ENCODE data around the gene FBXO17.
A peak's percentile ranks its signal among the peaks of the same experiment; 100 is the strongest.

Gene FBXO17

GRCh38 chr19:38912600-38913514 lies 62.7 kb downstream of the FBXO17 start:
- no peak for DNase-seq

DNA sequence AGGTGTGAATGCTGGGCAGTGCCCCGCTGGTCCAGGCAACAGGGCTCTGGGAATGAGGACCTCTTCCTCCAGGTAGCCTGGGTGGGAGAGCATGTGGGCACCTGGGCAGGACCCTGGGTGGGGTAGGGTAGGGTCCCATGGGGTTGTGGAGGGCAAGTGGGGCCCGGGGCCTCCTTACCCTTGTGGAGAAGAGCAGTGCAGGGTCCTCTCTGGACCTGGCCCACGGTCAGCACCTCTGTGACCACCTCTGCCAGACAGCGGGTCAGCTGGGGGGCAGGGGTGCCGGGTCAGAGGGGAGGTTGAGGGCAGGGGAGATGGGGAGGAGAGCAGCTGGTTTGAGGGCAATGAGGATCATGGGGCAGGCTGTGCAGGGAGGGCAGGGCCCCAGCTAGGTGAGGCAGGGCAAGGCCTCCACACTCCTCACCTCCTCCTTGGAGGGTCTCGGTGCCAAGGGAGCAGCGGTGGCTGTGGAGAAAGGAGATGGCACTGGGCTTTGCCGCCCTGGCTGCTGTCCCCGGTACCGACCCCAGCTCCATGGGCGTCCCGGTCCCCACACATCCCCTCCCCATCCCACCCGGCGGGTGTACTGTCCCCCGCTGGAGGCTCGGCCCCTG lies 64.0 kb downstream of the FBXO17 start:
- no peak for DNase-seq

DNA sequence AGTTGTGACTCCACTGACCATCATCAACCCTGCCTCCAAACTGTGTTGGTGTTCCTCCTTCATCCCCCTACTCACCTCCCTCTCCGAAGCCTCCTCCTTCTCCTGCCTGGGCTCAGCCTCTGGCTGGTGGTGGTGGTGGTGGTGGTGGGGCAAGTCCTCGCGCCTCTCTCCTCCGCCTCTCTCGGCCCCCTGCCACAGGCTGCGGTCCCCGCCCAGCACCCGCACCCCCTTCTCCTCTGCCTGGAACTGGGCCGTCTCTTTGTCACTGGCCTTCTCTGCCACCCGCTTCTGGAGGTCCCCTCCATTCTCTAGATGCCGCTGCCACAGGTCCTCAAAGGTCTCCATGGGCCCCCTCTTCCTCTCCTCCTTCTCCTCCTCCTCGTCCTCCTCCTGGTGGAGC lies 65.1 kb downstream of the FBXO17 start:
- DNase-seq: no peak

- DNase-seq: no peak
Measured at GRCh38 chr19:38908911-38909310, 66.6 kb downstream of the FBXO17 start.

DNA sequence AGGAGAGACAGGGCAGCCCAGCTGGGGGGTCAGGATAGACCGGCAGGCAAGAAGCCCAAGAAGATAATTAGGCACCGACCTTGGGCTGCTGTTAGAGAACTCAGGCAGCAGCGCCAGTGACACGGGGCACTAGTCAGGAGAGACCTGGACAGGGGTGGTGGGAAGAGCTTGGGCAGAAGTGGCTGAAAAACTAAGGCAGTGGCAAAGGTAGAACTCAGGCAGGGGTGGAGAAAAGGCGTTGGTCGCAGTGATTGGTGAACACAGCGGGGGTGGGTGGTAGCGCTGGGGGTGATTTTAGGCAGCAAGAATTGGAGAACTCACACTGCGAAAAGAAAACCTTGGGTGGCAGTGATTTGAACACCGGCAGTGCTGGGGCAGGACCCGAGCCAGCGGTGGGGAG lies 67.9 kb downstream of the FBXO17 start:
- no peak for DNase-seq

DNA sequence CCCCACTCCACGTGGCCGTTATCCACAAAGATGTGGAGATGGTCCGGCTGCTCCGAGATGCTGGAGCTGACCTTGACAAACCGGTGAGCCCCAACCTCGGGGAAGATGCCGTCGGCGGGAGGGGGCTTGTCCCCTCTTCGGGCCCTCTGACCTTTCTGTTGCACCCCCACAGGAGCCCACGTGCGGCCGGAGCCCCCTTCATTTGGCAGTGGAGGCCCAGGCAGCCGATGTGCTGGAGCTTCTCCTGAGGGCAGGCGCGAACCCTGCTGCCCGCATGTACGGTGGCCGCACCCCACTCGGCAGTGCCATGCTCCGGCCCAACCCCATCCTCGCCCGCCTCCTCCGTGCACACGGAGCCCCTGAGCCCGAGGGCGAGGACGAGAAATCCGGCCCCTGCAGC lies 68.3 kb downstream of the FBXO17 start:
- no peak for DNase-seq

- no peak for DNase-seq
Measured at GRCh38 chr19:38905620-38906019, 69.9 kb downstream of the FBXO17 start.

- DNase-seq: no peak
Measured at GRCh38 chr19:38904581-38905539, 70.7 kb downstream of the FBXO17 start.

DNA sequence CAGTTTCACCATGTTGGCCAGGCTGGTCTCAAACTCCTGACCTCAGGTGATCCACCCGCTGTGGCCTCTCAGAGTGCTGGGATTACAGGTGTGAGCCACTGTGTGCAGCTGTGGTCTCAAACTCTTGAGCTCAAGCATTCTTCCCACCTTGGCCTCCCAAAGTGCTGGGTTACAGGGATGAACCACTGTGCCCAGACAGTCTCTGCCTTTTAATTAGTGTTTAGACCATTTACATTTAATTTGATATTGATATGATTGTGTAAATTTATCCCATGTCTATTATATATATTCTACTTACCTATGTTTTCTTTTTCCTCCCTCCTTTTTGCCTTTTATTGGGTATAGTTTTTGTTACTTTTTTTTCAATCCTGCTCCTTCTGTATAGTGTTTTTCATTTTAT lies 73.9 kb downstream of the FBXO17 start:
- DNase-seq: no peak

DNA sequence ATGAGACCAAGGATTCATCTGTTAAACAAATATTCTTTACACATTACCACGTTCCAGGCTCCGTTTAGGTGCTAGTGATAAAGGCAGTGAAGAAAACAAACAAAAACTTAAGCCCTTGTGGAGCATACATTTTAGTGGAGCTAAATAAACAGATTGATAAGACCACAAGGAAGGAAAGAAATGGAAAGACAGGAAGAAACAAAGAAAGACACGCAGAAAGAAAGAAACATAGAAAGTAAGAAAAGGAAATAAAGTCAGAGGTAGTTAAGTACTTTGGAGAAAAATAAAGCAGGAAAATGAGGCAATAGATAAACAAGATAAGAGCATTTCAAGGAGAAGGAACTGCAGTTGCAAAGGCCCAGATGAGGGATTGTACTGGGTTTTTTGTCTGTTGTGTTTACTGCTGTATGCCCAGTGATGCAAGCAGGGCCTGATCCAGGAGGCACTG lies 74.8 kb downstream of the FBXO17 start:
- DNase-seq: no peak

- DNase-seq: no peak
Measured at GRCh38 chr19:38900202-38900629, 75.3 kb downstream of the FBXO17 start.

- DNase-seq: peak; percentile 100
Measured at GRCh38 chr19:38899447-38900201, 75.9 kb downstream of the FBXO17 start, which contains the start of the genes NFKBIB and SIRT2. NFKBIB (plus strand) TSS chr19:38899969; CDS start chr19:38900033, 64 bp downstream. SIRT2 (minus strand) TSS chr19:38899618; CDS start chr19:38899521, 97 bp downstream.

- no peak for DNase-seq
Measured at GRCh38 chr19:38898788-38899446, 76.6 kb downstream of the FBXO17 start.

DNA sequence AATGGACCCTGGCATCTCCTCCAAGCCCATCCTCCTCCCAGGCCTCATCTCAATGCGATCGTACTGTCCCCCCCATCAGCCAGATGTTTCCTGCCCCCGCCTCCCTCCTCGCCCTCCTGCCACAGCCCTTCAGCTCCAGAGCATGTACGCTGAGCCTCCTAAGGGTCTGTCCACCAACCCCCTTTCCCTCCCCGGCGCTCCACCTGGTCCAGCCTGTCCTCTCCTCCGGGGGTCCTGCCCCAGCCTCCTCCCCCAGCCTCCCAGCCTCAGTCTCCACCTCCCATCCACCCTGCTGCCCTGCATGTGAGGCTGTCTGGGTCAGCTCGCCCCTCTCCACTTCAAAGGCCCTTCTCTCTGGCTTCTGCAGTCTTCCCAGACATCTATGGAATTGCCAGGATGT lies 80.6 kb downstream of the FBXO17 start:
- no peak for DNase-seq

DNA sequence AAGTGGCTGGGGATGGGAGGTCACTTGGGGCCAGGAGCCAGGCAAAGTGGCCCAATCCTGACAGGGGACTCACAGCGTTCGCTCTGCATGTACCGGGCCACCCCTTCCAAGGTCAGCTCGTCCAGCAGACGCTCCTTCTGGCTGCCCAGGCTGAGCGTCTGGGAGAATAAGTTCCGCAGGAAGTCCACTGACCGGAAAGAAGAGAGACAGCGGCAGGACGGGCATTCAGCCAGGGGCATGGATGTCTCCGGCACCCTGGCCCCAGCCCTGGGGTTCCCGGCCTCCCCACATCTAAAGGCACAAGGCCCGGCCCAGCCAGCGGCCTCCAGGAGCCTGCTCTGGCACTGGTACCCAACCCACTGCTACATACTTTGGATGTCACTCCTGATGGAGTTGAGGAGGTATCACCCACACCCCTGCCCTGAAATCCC lies 82.2 kb downstream of the FBXO17 start:
- no peak for DNase-seq

DNA sequence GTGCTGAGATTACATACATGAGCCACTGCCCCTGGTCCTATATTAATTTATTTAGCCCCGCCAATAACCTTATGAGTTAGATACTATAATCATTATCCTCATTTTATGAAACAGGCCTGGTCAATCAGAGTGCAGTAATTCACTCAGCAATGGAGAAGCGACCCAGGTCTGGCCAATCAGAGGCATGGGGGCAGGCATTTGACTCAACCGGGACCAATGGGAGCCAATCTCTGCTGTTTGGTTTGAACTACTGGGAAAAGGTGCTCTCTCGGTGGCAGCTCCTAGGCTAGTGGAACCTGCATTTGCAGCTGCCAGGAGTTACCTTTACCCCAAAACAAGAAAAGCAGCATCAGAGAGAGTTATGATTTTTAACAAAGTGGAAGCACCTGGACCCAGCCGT lies 82.7 kb downstream of the FBXO17 start:
- no peak for DNase-seq

GRCh38 chr19:38891771-38892170 lies 83.8 kb downstream of the FBXO17 start:
- DNase-seq: no peak
